SK-N-SH (cell line): Measurements from ENCODE around the gene PSMB9. TPM values are rescaled to one million over a fixed set of nuclear protein-coding genes. Genes with fewer than 3 reads are reported as not detected.

ENCODE experiments used
- CTCF ChIA-PET: fragments of 300-600, 350-600 bp; formaldehyde crosslinking; extraction: SDS; loops from one replicate; lab custom pipeline; 2021; lab: Yijun Ruan, JAX
- POLR2A ChIA-PET: fragments of 350-600 bp; sonication (Branson Sonifier 250); formaldehyde crosslinking; extraction: SDS; loops from one replicate; lab custom pipeline; 2020; ENCODE audit warnings: antibody characterized with exemption, inconsistent platforms; lab: Yijun Ruan, JAX
- DNase-seq: peaks from one replicate; pipeline ENCODE4 v3.0.0; 2012
- H2AFZ ChIP-seq: fragments of 200-600 bp; sonication (generic); 2 replicates; pipeline ENCODE4 v1.8.1; 2016; ENCODE audit warnings: antibody characterized with exemption, mild to moderate bottlenecking, low read depth
- H3F3A ChIP-seq: fragments of 200-600 bp; sonication (generic); replicated peaks from 2 replicates; pipeline ENCODE3; 2016; ENCODE audit warnings: antibody characterized with exemption, mild to moderate bottlenecking; ENCODE audit not compliant: insufficient read depth
- H3K27ac ChIP-seq, 2 experiments: fragments of 200-500 bp in 1 of 2; fragments of 200-600 bp in 1 of 2; sonication (Bioruptor generic) in 1 of 2; sonication (generic), shearing (Covaris generic) in 1 of 2; 2 replicates each; pipeline versions ENCODE4 v1.5.1 to v1.6.1; 2014 to 2016; ENCODE audit warnings: low read depth in 2 of 2, inconsistent platforms in 1 of 2, low read length in 1 of 2, mild to moderate bottlenecking in 1 of 2, mixed read lengths in 1 of 2
- H3K27me3 ChIP-seq: fragments of 200-600 bp; sonication (generic), shearing (Covaris generic); 2 replicates; pipeline ENCODE4 v1.6.1; 2016; ENCODE audit warnings: mixed run types; ENCODE audit not compliant: insufficient read depth
- H3K36me3 ChIP-seq, 2 experiments: fragments of 200-500 bp in 1 of 2; fragments of 200-600 bp in 1 of 2; sonication (Bioruptor generic) in 1 of 2; sonication (generic) in 1 of 2; replicated peaks in 1 of 2; 2 replicates each; pipeline versions ENCODE3 to v1.5.1; 2014 to 2016; ENCODE audit warnings: low read length in 1 of 2, mild to moderate bottlenecking in 1 of 2; ENCODE audit not compliant: insufficient read depth in 2 of 2, control insufficient read depth in 1 of 2
- H3K4me1 ChIP-seq, 2 experiments: fragments of 200-500 bp in 1 of 2; fragments of 200-600 bp in 1 of 2; sonication (Bioruptor generic) in 1 of 2; sonication (generic), shearing (Covaris generic) in 1 of 2; 2 replicates each; pipeline versions ENCODE4 v1.5.1 to v1.6.1; 2014 to 2016; ENCODE audit warnings: low read depth in 1 of 2, low read length in 1 of 2, mixed run types in 1 of 2; ENCODE audit not compliant: insufficient read depth in 2 of 2, control insufficient read depth in 1 of 2
- H3K4me2 ChIP-seq: fragments of 200-600 bp; sonication (generic), shearing (Covaris generic); 2 replicates; pipeline ENCODE4 v1.6.1; 2017; ENCODE audit warnings: mixed run types
- H3K4me3 ChIP-seq, 2 experiments: fragments of 200-500 bp in 1 of 2; fragments of 200-600 bp in 1 of 2; sonication (Bioruptor generic) in 1 of 2; sonication (generic), shearing (Covaris generic) in 1 of 2; 2 replicates each; pipeline versions ENCODE4 v1.5.1 to v1.8.1; 2014 to 2016; ENCODE audit warnings: low read depth in 2 of 2, inconsistent platforms in 1 of 2, low read length in 1 of 2, mild to moderate bottlenecking in 1 of 2, mixed read lengths in 1 of 2, moderate library complexity in 1 of 2
- H3K79me2 ChIP-seq: fragments of 200-600 bp; sonication (generic); 2 replicates; pipeline ENCODE4 v1.8.1; 2017; ENCODE audit warnings: mild to moderate bottlenecking; ENCODE audit not compliant: insufficient read depth
- H3K9ac ChIP-seq: fragments of 200-600 bp; sonication (generic); 2 replicates; pipeline ENCODE4 v1.6.1; 2017; ENCODE audit warnings: mixed run types
- H3K9me2 ChIP-seq: fragments of 200-600 bp; sonication (generic); 2 replicates; pipeline ENCODE4 v1.6.1; 2017; ENCODE audit warnings: mixed run types
- H3K9me3 ChIP-seq: fragments of 200-600 bp; sonication (generic); 2 replicates; pipeline ENCODE4 v1.6.1; 2017; ENCODE audit warnings: mixed run types, mild to moderate bottlenecking, moderate library complexity
- H4K20me1 ChIP-seq: fragments of 200-600 bp; sonication (generic); 2 replicates; pipeline ENCODE4 v1.6.1; 2017; ENCODE audit warnings: mild to moderate bottlenecking, mixed run types; ENCODE audit not compliant: insufficient read depth
- CHD2 ChIP-seq: fragments of 150-350 bp; IDR thresholded peaks from 2 replicates; pipeline ENCODE4 v1.6.1; 2018; ENCODE audit warnings: low read length; ENCODE audit not compliant: partially characterized antibody
- EP300 ChIP-seq, 2 experiments: IDR thresholded peaks; 2 replicates each; pipeline versions ENCODE4 v1.4.0 to v1.6.1; 2012; ENCODE audit warnings: borderline replicate concordance in 1 of 2, low read depth in 1 of 2, low read length in 1 of 2
- EZH2phosphoT487 ChIP-seq: fragments of 200-600 bp; sonication (generic); IDR thresholded peaks from 2 replicates; pipeline ENCODE4 v1.6.1; 2017; ENCODE audit warnings: low read depth, mixed run types, mild to moderate bottlenecking, antibody characterized with exemption, moderate library complexity, borderline replicate concordance
- FOXM1 ChIP-seq: IDR thresholded peaks from 2 replicates; pipeline ENCODE4 v1.4.0; 2012; ENCODE audit warnings: low read depth, mild to moderate bottlenecking
- JUND ChIP-seq: IDR thresholded peaks from 2 replicates; pipeline ENCODE4 v1.4.0; 2012
- MEF2A ChIP-seq: IDR thresholded peaks from 2 replicates; pipeline ENCODE4 v1.4.0; 2012; ENCODE audit warnings: low read depth, borderline replicate concordance
- NFIC ChIP-seq: IDR thresholded peaks from 2 replicates; pipeline ENCODE4 v1.4.0; 2012; ENCODE audit warnings: borderline replicate concordance
- NRF1 ChIP-seq: IDR thresholded peaks from 2 replicates; pipeline ENCODE4 v1.6.1; 2012; ENCODE audit warnings: low read depth, mild to moderate bottlenecking, low read length
- PBX3 ChIP-seq: IDR thresholded peaks from 2 replicates; pipeline ENCODE4; 2012
- RAD21 ChIP-seq: IDR thresholded peaks from 2 replicates; pipeline ENCODE4 v1.6.1; 2012; ENCODE audit warnings: mild to moderate bottlenecking, low read length
- RFX5 ChIP-seq: IDR thresholded peaks from 2 replicates; pipeline ENCODE4 v1.6.1; 2012; ENCODE audit warnings: mild to moderate bottlenecking, improper control_type of control experiment, low read length
- SMC3 ChIP-seq: IDR thresholded peaks from 2 replicates; pipeline ENCODE4 v1.6.1; 2012; ENCODE audit warnings: low read depth, low read length, improper control_type of control experiment
- TCF12 ChIP-seq: IDR thresholded peaks from 2 replicates; pipeline ENCODE4 v1.4.0; 2012
- TEAD4 ChIP-seq: IDR thresholded peaks from 2 replicates; pipeline ENCODE4 v1.4.0; 2012; ENCODE audit warnings: mild to moderate bottlenecking, borderline replicate concordance; ENCODE audit not compliant: insufficient read depth
- USF1 ChIP-seq: IDR thresholded peaks from 2 replicates; pipeline ENCODE4 v1.4.0; 2012; ENCODE audit warnings: low read depth, borderline replicate concordance
- ZBTB33 ChIP-seq: IDR thresholded peaks from 2 replicates; pipeline ENCODE4 v1.4.0; 2012; ENCODE audit warnings: low read depth, borderline replicate concordance
- WGBS: methylation state at CpG from one replicate; pipeline ENCODE4 v1.1.6; 2017; ENCODE audit warnings: low lambda C conversion rate; 5-methylcytosine and 5-hydroxymethylcytosine counted together
- polyA plus RNA-seq, 3 experiments: library from polyadenylated mRNA; depleted of rRNA; stranded (reverse); fragments of >200 nt; gene quantifications; 2 replicates each; pipeline ENCODE4 v1.2.3, GENCODE V29; 2012
- TF ChIP-seq, protein P1 (sequence below): fragments of 200-600 bp; sonication (generic); IDR thresholded peaks from 2 replicates; pipeline ENCODE4 v1.6.1; 2017; ENCODE audit warnings: antibody characterized with exemption, mild to moderate bottlenecking, moderate library complexity
- TF ChIP-seq, protein P2 (sequence below): IDR thresholded peaks from 2 replicates; pipeline ENCODE4 v1.4.0; 2012; ENCODE audit warnings: low read depth

The PSMB9 gene
- polyA plus RNA-seq, 1 of the 3 experiments (the other 2 are of a cell fraction): 83.7 TPM

DNA sequence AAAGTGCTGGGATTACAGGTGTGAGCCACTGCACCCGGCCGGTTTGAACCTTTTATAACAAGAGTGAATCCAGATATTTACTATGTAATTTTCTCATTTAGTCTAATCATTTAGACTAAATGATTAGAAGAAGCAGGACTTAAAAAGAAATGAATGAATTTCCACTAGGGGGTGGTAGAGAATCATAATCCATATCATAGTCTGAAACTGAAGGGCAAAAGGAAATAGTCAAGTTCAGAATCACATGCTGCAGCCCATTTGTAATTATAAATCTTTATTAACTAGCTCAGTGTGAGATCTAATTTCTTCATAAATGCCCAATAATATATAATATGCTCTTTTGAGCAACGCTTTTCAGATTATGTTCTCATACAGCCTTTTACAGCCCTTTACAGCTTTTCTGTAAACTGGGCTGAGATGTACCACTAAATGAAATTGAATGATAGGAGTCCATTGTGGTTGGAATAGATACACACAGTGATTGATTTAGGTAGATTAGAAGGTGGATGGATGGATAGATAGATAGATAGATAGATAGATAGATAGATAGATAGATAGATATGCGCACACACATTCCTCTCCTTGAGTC, 31.8 kb downstream of the PSMB9 start:
- H3F3A ChIP-seq: peaks cover 14% of the 10 kb centered on the region
- peaks cover 0 to 2% of the 10 kb centered on the region in 2 experiments for H3K36me3 ChIP-seq
- peak; percentile 50 for DNase-seq
- TF ChIP-seq ZBTB33: no peak
- peak; percentile 85 for TF ChIP-seq RAD21
- TF ChIP-seq, protein P1, sequence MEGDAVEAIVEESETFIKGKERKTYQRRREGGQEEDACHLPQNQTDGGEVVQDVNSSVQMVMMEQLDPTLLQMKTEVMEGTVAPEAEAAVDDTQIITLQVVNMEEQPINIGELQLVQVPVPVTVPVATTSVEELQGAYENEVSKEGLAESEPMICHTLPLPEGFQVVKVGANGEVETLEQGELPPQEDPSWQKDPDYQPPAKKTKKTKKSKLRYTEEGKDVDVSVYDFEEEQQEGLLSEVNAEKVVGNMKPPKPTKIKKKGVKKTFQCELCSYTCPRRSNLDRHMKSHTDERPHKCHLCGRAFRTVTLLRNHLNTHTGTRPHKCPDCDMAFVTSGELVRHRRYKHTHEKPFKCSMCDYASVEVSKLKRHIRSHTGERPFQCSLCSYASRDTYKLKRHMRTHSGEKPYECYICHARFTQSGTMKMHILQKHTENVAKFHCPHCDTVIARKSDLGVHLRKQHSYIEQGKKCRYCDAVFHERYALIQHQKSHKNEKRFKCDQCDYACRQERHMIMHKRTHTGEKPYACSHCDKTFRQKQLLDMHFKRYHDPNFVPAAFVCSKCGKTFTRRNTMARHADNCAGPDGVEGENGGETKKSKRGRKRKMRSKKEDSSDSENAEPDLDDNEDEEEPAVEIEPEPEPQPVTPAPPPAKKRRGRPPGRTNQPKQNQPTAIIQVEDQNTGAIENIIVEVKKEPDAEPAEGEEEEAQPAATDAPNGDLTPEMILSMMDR: peak; percentile 78
- no peak for TF ChIP-seq USF1
- TF ChIP-seq RFX5: peak; percentile 42; the same call in 1 of the 2 replicates
- no peak for TF ChIP-seq FOXM1
- peak; percentile 54 for TF ChIP-seq SMC3
- H3K9me2 ChIP-seq: no peaks in the 10 kb centered on the region
- peaks cover 0 to 8% of the 10 kb centered on the region in 2 experiments; a peak in 1 of 4 replicates for H3K4me1 ChIP-seq
- H3K27me3 ChIP-seq: peaks cover 14% of the 10 kb centered on the region; the same call in 1 of the 2 replicates
- no peak overlapping the region for H2AFZ ChIP-seq
- H3K4me3 ChIP-seq: no peak overlapping the region; a peak in 1 of 4 replicates
- H3K27ac ChIP-seq: no peak overlapping the region
- H3K4me2 ChIP-seq: no peak overlapping the region
- 25% methylated on average over 4 of the region's 4 CpGs for WGBS
- no peaks in the 10 kb centered on the region for H3K79me2 ChIP-seq
- H3K9me3 ChIP-seq: no peaks in the 10 kb centered on the region
- no peaks in the 10 kb centered on the region for H4K20me1 ChIP-seq
- ChIA-PET CTCF (interaction anchor here (0.6 to 2.7 kb wide), 42 partner anchors 8 to 335 kb away, joined by 3 to 65 read pairs (median 5); partner anchors contain the start of genes BRD2, HLA-DMA, HLA-DMB and PSMB9), POLR2A (interaction anchor here (0.7 kb wide), 1 partner anchor 86 kb away, joined by 4 read pairs; no protein-coding TSS in a partner anchor)
- no peak overlapping the region for H3K9ac ChIP-seq

- H2AFZ ChIP-seq: no peak overlapping the region
- WGBS: 45% methylated on average over 3 of the region's 3 CpGs
- no peak overlapping the region for H3K9ac ChIP-seq
- H3K27me3 ChIP-seq: peaks cover 4% of the 10 kb centered on the region; the same call in 1 of the 2 replicates
- no peaks in the 10 kb centered on the region for H3K36me3 ChIP-seq
- peaks cover 14% of the 10 kb centered on the region for H3F3A ChIP-seq
- H3K79me2 ChIP-seq: no peaks in the 10 kb centered on the region
- H4K20me1 ChIP-seq: no peaks in the 10 kb centered on the region
- ChIA-PET POLR2A (interaction anchor here (0.7 kb wide), 1 partner anchor 85 kb away, joined by 4 read pairs; no protein-coding TSS in a partner anchor), CTCF (interaction anchor here (1.0 to 2.7 kb wide), 25 partner anchors 9 to 128 kb away, joined by 3 to 65 read pairs (median 7); partner anchors contain the start of genes BRD2, HLA-DMA, PSMB9 and TAP1)
- H3K4me3 ChIP-seq: no peak overlapping the region
- no peak overlapping the region for H3K27ac ChIP-seq
- H3K9me2 ChIP-seq: no peaks in the 10 kb centered on the region
- H3K9me3 ChIP-seq: no peaks in the 10 kb centered on the region
- no peak for DNase-seq
- peaks cover 0 to 8% of the 10 kb centered on the region in 2 experiments; a peak in 1 of 4 replicates for H3K4me1 ChIP-seq
- no peak overlapping the region for H3K4me2 ChIP-seq
- TF ChIP-seq MEF2A: no peak
- TF ChIP-seq NRF1: no peak
- TF ChIP-seq CHD2: no peak
- 0 out of 2 replicates have a peak, but pooled peaks have one; percentile 5 for TF ChIP-seq PBX3
- TF ChIP-seq TCF12: 0 out of 2 replicates have a peak, but pooled peaks have one; percentile 14
- peak; percentile 53 for TF ChIP-seq NFIC
- TF ChIP-seq EP300 (IDR thresholded peaks at IDR 0.05; ENCODE audit: borderline replicate concordance in 1 of 2, low read depth in 1 of 2, low read length in 1 of 2): no peak
- no peak for TF ChIP-seq EZH2phosphoT487
- peak; percentile 20; the same call in 1 of the 2 replicates for TF ChIP-seq TEAD4
- TF ChIP-seq, protein P2, sequence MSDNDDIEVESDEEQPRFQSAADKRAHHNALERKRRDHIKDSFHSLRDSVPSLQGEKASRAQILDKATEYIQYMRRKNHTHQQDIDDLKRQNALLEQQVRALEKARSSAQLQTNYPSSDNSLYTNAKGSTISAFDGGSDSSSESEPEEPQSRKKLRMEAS: no peak
- no peak for TF ChIP-seq JUND
Observed at GRCh38 chr6:32886681-32887383, 32.8 kb downstream of the PSMB9 start.
